Measurements from ENCODE around the gene ASAP3. TPM values are rescaled to one million over a fixed set of nuclear protein-coding genes. Genes with fewer than 3 reads are reported as not detected.
A peak's percentile ranks its signal among the peaks of the same experiment; 100 is the strongest.

Gene ASAP3
- total and polyA plus RNA-seq, 10 donors = 2.9 to 13.8 (median 9.0) TPM

GRCh38 chr1:23419180-23419579, 64.8 kb downstream of the ASAP3 start:
- Histone ChIP-seq H3K4me1 (peaks cover 10 to 29% (median 24%) of the 10 kb centered on the region in 6 donors), H3K36me3 (peaks cover 0 to 6% (median 0%) of the 10 kb centered on the region in 6 donors), H3K9me3 (no peaks in the 10 kb centered on the region), H3K27ac (no peak overlapping the region), H3K27me3 (replicated peaks in 1 of 7) (peaks cover 0 to 20% (median 8%) of the 10 kb centered on the region in 7 donors), H3K4me3 (no peak overlapping the region)
- TF ChIP-seq, protein P1, sequence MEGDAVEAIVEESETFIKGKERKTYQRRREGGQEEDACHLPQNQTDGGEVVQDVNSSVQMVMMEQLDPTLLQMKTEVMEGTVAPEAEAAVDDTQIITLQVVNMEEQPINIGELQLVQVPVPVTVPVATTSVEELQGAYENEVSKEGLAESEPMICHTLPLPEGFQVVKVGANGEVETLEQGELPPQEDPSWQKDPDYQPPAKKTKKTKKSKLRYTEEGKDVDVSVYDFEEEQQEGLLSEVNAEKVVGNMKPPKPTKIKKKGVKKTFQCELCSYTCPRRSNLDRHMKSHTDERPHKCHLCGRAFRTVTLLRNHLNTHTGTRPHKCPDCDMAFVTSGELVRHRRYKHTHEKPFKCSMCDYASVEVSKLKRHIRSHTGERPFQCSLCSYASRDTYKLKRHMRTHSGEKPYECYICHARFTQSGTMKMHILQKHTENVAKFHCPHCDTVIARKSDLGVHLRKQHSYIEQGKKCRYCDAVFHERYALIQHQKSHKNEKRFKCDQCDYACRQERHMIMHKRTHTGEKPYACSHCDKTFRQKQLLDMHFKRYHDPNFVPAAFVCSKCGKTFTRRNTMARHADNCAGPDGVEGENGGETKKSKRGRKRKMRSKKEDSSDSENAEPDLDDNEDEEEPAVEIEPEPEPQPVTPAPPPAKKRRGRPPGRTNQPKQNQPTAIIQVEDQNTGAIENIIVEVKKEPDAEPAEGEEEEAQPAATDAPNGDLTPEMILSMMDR (IDR thresholded peaks at IDR 0.05 in 8 of 11, conservative IDR thresholded peaks at IDR 0.05 in 3 of 11) = no peak
- TF ChIP-seq POLR2A (IDR thresholded peaks at IDR 0.05) (no peak), POLR2AphosphoS5 (IDR thresholded peaks at IDR 0.05) (no peak)
- intact Hi-C loops (cut with DNase I; ENCODE audit: low total_unique reads) = no loop called here
- WGBS, 5 donors = 79 to 83% (median 82%) methylated on average over 6 of the region's 6 CpGs
- no peak for DNase-seq

DNA sequence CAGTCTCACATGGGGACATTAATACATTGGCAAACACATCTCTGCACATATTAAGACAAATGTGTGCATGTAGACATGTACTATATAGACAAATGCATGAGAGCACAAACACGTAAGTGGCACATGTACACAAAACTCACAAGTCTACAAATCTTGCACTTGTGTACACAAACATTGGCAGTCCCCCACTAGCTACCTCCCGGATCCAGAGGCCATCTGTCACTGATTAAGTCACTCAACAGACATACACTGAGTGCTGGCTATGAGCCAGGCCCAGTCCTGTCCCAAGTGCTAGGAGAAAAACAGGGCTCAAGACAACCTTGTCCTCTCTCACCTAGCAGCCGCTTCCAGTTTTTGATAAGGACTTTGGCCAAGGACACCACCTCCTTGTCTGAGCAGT, 66.4 kb downstream of the ASAP3 start:
- H3K27ac ChIP-seq = no peak overlapping the region
- WGBS, 5 donors = 74 to 87% (median 80%) methylated on average over 3 of the region's 3 CpGs
- H3K9me3 ChIP-seq = no peaks in the 10 kb centered on the region
- intact Hi-C loops (cut with DNase I; ENCODE audit: low total_unique reads) = no loop called here
- peaks cover 0 to 4% (median 0%) of the 10 kb centered on the region in 7 donors for H3K27me3 ChIP-seq (replicated peaks in 1 of 7)
- DNase-seq = no peak
- peaks cover 0 to 6% (median 0%) of the 10 kb centered on the region in 6 donors for H3K36me3 ChIP-seq
- TF ChIP-seq POLR2A (IDR thresholded peaks at IDR 0.05) = no peak
- TF ChIP-seq, protein P1 (IDR thresholded peaks at IDR 0.05 in 8 of 11, conservative IDR thresholded peaks at IDR 0.05 in 3 of 11) = no peak
- no peak for TF ChIP-seq POLR2AphosphoS5 (IDR thresholded peaks at IDR 0.05)
- H3K4me1 ChIP-seq = peaks cover 2 to 13% (median 9%) of the 10 kb centered on the region in 6 donors
- H3K4me3 ChIP-seq = no peak overlapping the region

DNA sequence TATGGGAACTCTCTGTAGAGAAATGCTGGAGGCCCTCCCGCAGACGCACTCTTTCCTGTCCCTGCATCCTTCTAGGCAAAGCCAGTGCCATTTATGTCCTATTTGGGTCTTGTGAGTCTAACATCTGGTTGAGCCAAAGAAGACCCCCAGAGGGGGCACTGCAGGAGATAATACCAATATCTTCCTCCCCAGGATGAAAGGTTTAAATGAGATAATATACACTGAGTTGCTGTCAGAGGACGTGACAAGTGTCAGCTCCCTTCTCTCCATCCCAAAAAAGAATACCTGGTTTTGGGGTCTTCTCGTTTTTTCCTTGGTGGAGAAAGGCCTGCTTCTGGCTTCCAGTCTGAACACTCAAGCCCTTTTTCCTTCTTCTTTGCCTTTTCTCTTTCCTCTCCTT, 67.0 kb downstream of the ASAP3 start:
- H3K27me3 ChIP-seq (replicated peaks in 1 of 7) = no peaks in the 10 kb centered on the region
- H3K9me3 ChIP-seq = no peaks in the 10 kb centered on the region
- H3K36me3 ChIP-seq = peaks cover 0 to 6% (median 0%) of the 10 kb centered on the region in 6 donors
- intact Hi-C loops (cut with DNase I; ENCODE audit: low total_unique reads) = no loop called here
- H3K27ac ChIP-seq = no peak overlapping the region
- H3K4me1 ChIP-seq = peaks cover 0 to 7% (median 3%) of the 10 kb centered on the region in 6 donors
- no peak for DNase-seq
- WGBS, 5 donors = 70 to 89% (median 86%) methylated on average over 4 of the region's 4 CpGs
- no peak overlapping the region for H3K4me3 ChIP-seq
- TF ChIP-seq POLR2A (IDR thresholded peaks at IDR 0.05) (no peak), POLR2AphosphoS5 (IDR thresholded peaks at IDR 0.05) (no peak)
- TF ChIP-seq, protein P1 (IDR thresholded peaks at IDR 0.05 in 8 of 11, conservative IDR thresholded peaks at IDR 0.05 in 3 of 11) = no peak

DNA sequence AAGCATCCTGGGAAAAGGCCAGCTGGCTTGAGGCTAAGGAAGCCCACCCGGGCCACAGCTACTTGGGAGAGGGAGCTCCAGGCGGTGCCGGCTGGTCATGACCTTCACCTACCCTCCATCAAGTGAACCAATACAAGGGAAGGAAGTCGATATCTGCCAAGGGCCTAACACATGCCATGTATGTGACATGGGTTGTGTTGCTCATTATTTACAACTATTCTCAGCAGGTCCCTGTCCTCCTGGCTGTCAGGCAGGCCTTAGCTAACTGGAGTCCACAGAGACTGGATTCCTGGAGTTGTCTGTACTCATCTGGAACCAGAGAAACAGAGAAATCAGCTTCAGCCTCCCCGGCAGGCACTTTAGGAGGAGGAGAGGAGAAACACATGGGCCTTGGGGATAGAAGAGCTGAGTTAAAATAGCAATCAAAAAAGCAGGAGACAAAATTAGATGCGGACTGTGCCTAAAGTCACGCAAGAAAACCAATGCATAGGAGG, 75.1 kb downstream of the ASAP3 start:
- intact Hi-C loops (cut with DNase I; ENCODE audit: low total_unique reads) = no loop called here
- H3K9me3 ChIP-seq = no peaks in the 10 kb centered on the region
- TF ChIP-seq, protein P1 (IDR thresholded peaks at IDR 0.05 in 8 of 11, conservative IDR thresholded peaks at IDR 0.05 in 3 of 11) = no peak
- TF ChIP-seq POLR2A (IDR thresholded peaks at IDR 0.05) = no peak
- TF ChIP-seq POLR2AphosphoS5 (IDR thresholded peaks at IDR 0.05) = peak in 1 of 3 donors; percentile 62
- H3K27me3 ChIP-seq (replicated peaks in 1 of 7) = no peaks in the 10 kb centered on the region
- WGBS, 5 donors = 63 to 86% (median 72%) methylated on average over 7 of the region's 7 CpGs
- no peaks in the 10 kb centered on the region for H3K36me3 ChIP-seq
- peak overlapping the region in 2 of 8 donors; percentile 5 to 24 for H3K27ac ChIP-seq
- H3K4me3 ChIP-seq = no peak overlapping the region
- H3K4me1 ChIP-seq = peaks cover 6 to 29% (median 11%) of the 10 kb centered on the region in 6 donors
- DNase-seq = no peak
